ENCODE measurements around the gene PAM. TPM values are rescaled to one million over a fixed set of nuclear protein-coding genes. Genes with fewer than 3 reads are reported as not detected.

PAM gene
- total and polyA plus RNA-seq, 2 donors from 2014 or later, result 158 to 293 TPM

- intact Hi-C loops (cut with DNase I), result no loop called here
- Histone ChIP-seq H3K27ac (ENCODE audit: low read depth in 2 of 2, low read length in 2 of 2) (peak overlapping the region in 1 of 2 donors; percentile 60), H3K4me3 (ENCODE audit: low read length in 3 of 3) (peak overlapping the region; percentile 62 to 79 (median 71)), H3K27me3 (ENCODE audit: control insufficient read depth, insufficient read depth, low read length) (no peaks in the 10 kb centered on the region), H3K9me3 (ENCODE audit: control insufficient read depth in 2 of 3, insufficient read depth in 1 of 3, low read length in 3 of 3) (no peaks in the 10 kb centered on the region), H3K36me3 (ENCODE audit: control insufficient read depth in 2 of 3, insufficient read depth in 3 of 3, low read length in 3 of 3) (no peaks in the 10 kb centered on the region), H3K9ac (ENCODE audit: low read length in 3 of 3) (peak overlapping the region; percentile 35 to 72 (median 63)), H3K4me1 (ENCODE audit: control insufficient read depth in 2 of 3, insufficient read depth in 2 of 3, low read depth in 1 of 3, low read length in 3 of 3) (peaks cover 0 to 4% (median 2%) of the 10 kb centered on the region in 3 donors)
- FAIRE-seq (no peak), DNase-seq (peak; percentile 30 to 82 (median 63))
- TF ChIP-seq, protein P1, sequence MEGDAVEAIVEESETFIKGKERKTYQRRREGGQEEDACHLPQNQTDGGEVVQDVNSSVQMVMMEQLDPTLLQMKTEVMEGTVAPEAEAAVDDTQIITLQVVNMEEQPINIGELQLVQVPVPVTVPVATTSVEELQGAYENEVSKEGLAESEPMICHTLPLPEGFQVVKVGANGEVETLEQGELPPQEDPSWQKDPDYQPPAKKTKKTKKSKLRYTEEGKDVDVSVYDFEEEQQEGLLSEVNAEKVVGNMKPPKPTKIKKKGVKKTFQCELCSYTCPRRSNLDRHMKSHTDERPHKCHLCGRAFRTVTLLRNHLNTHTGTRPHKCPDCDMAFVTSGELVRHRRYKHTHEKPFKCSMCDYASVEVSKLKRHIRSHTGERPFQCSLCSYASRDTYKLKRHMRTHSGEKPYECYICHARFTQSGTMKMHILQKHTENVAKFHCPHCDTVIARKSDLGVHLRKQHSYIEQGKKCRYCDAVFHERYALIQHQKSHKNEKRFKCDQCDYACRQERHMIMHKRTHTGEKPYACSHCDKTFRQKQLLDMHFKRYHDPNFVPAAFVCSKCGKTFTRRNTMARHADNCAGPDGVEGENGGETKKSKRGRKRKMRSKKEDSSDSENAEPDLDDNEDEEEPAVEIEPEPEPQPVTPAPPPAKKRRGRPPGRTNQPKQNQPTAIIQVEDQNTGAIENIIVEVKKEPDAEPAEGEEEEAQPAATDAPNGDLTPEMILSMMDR (IDR thresholded peaks at IDR 0.05; ENCODE audit: borderline replicate concordance, extremely low read depth, insufficient read depth), result no peak
These were observed 977 bp upstream of the PAM start for GRCh38 chr5:102753889-102754766.

GRCh38 chr5:102755686-102756371 lies 724 bp downstream of the PAM start:
- TF ChIP-seq, protein P1 (IDR thresholded peaks at IDR 0.05; ENCODE audit: borderline replicate concordance, extremely low read depth, insufficient read depth), result no peak
- Histone ChIP-seq H3K4me1 (ENCODE audit: control insufficient read depth in 2 of 3, insufficient read depth in 2 of 3, low read depth in 1 of 3, low read length in 3 of 3) (peaks cover 0 to 4% (median 2%) of the 10 kb centered on the region in 3 donors), H3K4me3 (ENCODE audit: low read length in 3 of 3) (peak overlapping the region; percentile 79 to 89 (median 86)), H3K36me3 (ENCODE audit: control insufficient read depth in 2 of 3, insufficient read depth in 3 of 3, low read length in 3 of 3) (no peaks in the 10 kb centered on the region), H3K27me3 (ENCODE audit: control insufficient read depth, insufficient read depth, low read length) (no peaks in the 10 kb centered on the region), H3K9me3 (ENCODE audit: control insufficient read depth in 2 of 3, insufficient read depth in 1 of 3, low read length in 3 of 3) (no peaks in the 10 kb centered on the region), H3K27ac (ENCODE audit: low read depth in 2 of 2, low read length in 2 of 2) (peak overlapping the region; percentile 66 to 81), H3K9ac (ENCODE audit: low read length in 3 of 3) (peak overlapping the region; percentile 78 to 97 (median 93))
- DNase-seq, result peak; percentile 79 to 90 (median 82)
- FAIRE-seq, result no peak
- intact Hi-C loops (cut with DNase I), result no loop called here

DNA sequence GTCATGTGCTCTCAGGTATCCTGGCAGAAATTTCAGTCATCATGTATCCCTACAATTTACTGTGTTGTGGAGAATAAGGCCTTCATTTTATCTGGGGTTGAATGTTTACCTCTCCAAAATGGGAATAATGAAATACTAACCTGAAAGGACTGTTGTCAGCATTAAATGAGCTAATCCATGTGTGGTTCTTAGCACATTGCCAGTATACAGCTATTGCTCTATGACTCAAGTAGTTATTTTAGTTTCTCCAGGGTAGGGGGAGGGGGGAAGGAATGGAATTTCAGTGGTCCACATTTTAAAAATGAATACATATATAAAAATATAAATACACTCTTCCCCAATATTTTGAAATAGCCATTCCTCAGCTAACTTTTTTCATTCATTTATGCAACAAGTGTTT lies 3.5 kb downstream of the PAM start:
- Histone ChIP-seq H3K4me1 (ENCODE audit: control insufficient read depth in 2 of 3, insufficient read depth in 2 of 3, low read depth in 1 of 3, low read length in 3 of 3) (peaks cover 2 to 5% (median 4%) of the 10 kb centered on the region in 3 donors), H3K4me3 (ENCODE audit: low read length in 3 of 3) (no peak overlapping the region), H3K27me3 (ENCODE audit: control insufficient read depth, insufficient read depth, low read length) (no peaks in the 10 kb centered on the region), H3K27ac (ENCODE audit: low read depth in 2 of 2, low read length in 2 of 2) (no peak overlapping the region), H3K9ac (ENCODE audit: low read length in 3 of 3) (no peak overlapping the region), H3K36me3 (ENCODE audit: control insufficient read depth in 2 of 3, insufficient read depth in 3 of 3, low read length in 3 of 3) (no peaks in the 10 kb centered on the region), H3K9me3 (ENCODE audit: control insufficient read depth in 2 of 3, insufficient read depth in 1 of 3, low read length in 3 of 3) (no peaks in the 10 kb centered on the region)
- FAIRE-seq, result no peak
- DNase-seq, result no peak
- intact Hi-C loops (cut with DNase I), result no loop called here
- TF ChIP-seq, protein P1 (IDR thresholded peaks at IDR 0.05; ENCODE audit: borderline replicate concordance, extremely low read depth, insufficient read depth), result no peak

Data from kidney (tissue), 14 donors.